HepG2 (cell line): ENCODE measurements around the gene CLDN14.

ENCODE experiments used
- MXI1 ChIP-seq: IDR thresholded peaks from 3 replicates; pipeline ENCODE4 v1.6.1; 2012; ENCODE audit warnings: low read depth, low read length, inconsistent platforms, borderline replicate concordance
- RXRA ChIP-seq: sonication (generic); formaldehyde crosslinking; IDR thresholded peaks from 2 replicates; pipeline ENCODE4 v1.5.1; 2020; ENCODE audit warnings: missing genetic modification reagents
- SMC3 ChIP-seq: IDR thresholded peaks from 2 replicates; pipeline ENCODE4 v1.6.1; 2011; ENCODE audit warnings: low read length, improper control_type of control experiment
- ZNF577 ChIP-seq: sonication (generic); formaldehyde crosslinking; IDR thresholded peaks from 2 replicates; pipeline ENCODE4 v1.4.0; 2020; ENCODE audit warnings: mild to moderate bottlenecking, low read depth, missing genetic modification reagents, borderline replicate concordance
- TF ChIP-seq, protein P1 (sequence below): fragments of 450-650 bp; IDR thresholded peaks from 2 replicates; pipeline ENCODE4 v1.6.1; 2017; ENCODE audit warnings: mild to moderate bottlenecking

DNA sequence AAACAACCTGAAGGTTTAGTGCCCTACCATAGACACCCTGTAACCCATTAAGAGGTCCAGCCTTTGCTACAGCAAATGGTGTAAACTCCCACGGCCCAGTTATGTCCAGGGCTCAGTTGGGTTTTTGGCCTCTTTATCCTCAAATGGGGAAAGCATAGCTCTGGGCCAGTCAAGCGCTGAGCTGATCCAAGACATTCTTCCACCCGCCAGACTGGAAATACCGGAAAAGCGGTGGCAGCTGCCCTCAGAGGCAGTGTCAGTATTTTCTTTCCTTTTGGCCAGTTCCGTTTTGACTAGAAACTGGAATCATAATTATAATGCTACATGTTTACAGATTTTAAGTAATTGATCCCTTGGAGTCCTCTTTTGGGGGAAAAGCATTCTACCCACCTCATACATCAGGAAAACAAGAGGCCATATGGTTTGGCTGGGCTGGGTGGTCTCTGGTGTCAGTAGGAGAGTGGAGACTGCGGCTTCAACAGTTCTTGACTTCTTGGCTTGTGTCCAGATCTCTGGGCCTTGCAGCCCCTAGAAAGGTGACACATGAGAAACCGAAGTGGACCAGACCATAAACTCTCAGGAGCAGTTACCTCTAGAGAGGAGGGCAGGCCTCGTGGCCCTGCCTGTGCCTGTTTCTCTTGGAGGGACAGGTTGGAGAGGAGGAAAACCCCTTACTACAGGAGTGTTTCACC, 30.2 kb upstream of the CLDN14 start:
- TF ChIP-seq, protein P1, sequence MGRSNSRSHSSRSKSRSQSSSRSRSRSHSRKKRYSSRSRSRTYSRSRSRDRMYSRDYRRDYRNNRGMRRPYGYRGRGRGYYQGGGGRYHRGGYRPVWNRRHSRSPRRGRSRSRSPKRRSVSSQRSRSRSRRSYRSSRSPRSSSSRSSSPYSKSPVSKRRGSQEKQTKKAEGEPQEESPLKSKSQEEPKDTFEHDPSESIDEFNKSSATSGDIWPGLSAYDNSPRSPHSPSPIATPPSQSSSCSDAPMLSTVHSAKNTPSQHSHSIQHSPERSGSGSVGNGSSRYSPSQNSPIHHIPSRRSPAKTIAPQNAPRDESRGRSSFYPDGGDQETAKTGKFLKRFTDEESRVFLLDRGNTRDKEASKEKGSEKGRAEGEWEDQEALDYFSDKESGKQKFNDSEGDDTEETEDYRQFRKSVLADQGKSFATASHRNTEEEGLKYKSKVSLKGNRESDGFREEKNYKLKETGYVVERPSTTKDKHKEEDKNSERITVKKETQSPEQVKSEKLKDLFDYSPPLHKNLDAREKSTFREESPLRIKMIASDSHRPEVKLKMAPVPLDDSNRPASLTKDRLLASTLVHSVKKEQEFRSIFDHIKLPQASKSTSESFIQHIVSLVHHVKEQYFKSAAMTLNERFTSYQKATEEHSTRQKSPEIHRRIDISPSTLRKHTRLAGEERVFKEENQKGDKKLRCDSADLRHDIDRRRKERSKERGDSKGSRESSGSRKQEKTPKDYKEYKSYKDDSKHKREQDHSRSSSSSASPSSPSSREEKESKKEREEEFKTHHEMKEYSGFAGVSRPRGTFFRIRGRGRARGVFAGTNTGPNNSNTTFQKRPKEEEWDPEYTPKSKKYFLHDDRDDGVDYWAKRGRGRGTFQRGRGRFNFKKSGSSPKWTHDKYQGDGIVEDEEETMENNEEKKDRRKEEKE = no peak
- no peak for TF ChIP-seq ZNF577 (CRISPR knock-in tag)
- TF ChIP-seq SMC3 = no peak
- TF ChIP-seq RXRA (CRISPR knock-in tag) = no peak
- TF ChIP-seq MXI1 = no peak
